MM.1S (cell line): ENCODE data around the gene VDAC1.

ENCODE experiments used
- DNase-seq: peaks from one replicate; pipeline ENCODE4 v3.0.0-alpha.2; 2015
- H2AFZ ChIP-seq: fragments of 300-600 bp; sonication (generic); 2 replicates; pipeline ENCODE4 v1.6.0; 2016; ENCODE audit warnings: antibody characterized with exemption, low read length
- H3F3A ChIP-seq: fragments of 300-600 bp; sonication (generic); 2 replicates; pipeline ENCODE4 v1.6.1; 2016; ENCODE audit warnings: mild to moderate bottlenecking, antibody characterized with exemption, low read length, moderate library complexity, mixed read lengths; ENCODE audit not compliant: insufficient read depth
- H3K27ac ChIP-seq: fragments of 300-600 bp; sonication (generic); 2 replicates; pipeline ENCODE4 v1.5.1; 2016; ENCODE audit warnings: mild to moderate bottlenecking, low read length
- H3K27me3 ChIP-seq: fragments of 300-600 bp; sonication (generic); replicated peaks from 2 replicates; pipeline ENCODE4 v1.6.0; 2016; ENCODE audit warnings: low read length; ENCODE audit not compliant: insufficient read depth
- H3K36me3 ChIP-seq: fragments of 300-600 bp; sonication (generic); replicated peaks from 2 replicates; pipeline ENCODE4 v1.6.1; 2016; ENCODE audit warnings: mild to moderate bottlenecking, low read length, mixed read lengths; ENCODE audit not compliant: insufficient read depth
- H3K4me1 ChIP-seq: fragments of 300-600 bp; sonication (generic); 2 replicates; pipeline ENCODE4 v1.6.1; 2016; ENCODE audit warnings: low read length, mixed read lengths
- H3K4me2 ChIP-seq: fragments of 300-600 bp; sonication (generic); 2 replicates; pipeline ENCODE4 v1.6.0; 2016; ENCODE audit warnings: low read depth, low read length
- H3K4me3 ChIP-seq: fragments of 300-600 bp; sonication (generic); 2 replicates; pipeline ENCODE4 v1.5.1; 2016; ENCODE audit warnings: low read length, mixed read lengths
- H3K79me2 ChIP-seq: fragments of 300-600 bp; sonication (generic); 2 replicates; pipeline ENCODE4 v1.6.1; 2016; ENCODE audit warnings: mixed run types, low read length, mixed read lengths
- H3K9ac ChIP-seq: fragments of 300-600 bp; sonication (generic); 2 replicates; pipeline ENCODE4 v1.6.1; 2016; ENCODE audit warnings: low read length, mixed read lengths
- H3K9me2 ChIP-seq: fragments of 300-600 bp; sonication (generic); replicated peaks from 2 replicates; pipeline ENCODE4 v1.6.1; 2016; ENCODE audit warnings: mild to moderate bottlenecking, low read length, mixed read lengths; ENCODE audit not compliant: insufficient read depth
- H3K9me3 ChIP-seq: fragments of 300-600 bp; sonication (generic); replicated peaks from 2 replicates; pipeline ENCODE4 v1.6.1; 2016; ENCODE audit warnings: mild to moderate bottlenecking, low read length, mixed read lengths; ENCODE audit not compliant: insufficient read depth
- H4K20me1 ChIP-seq: fragments of 300-600 bp; sonication (generic); 2 replicates; pipeline ENCODE4 v1.6.1; 2016; ENCODE audit warnings: mild to moderate bottlenecking, low read length, moderate library complexity, mixed read lengths; ENCODE audit not compliant: insufficient read depth
- CTCF ChIP-seq: fragments of 300-600 bp; sonication (generic); IDR thresholded peaks from 2 replicates; pipeline ENCODE4 v1.5.1; 2016; ENCODE audit warnings: antibody characterized with exemption, low read length, mixed read lengths
- EZH2 ChIP-seq: fragments of 300-600 bp; sonication (generic); optimal IDR thresholded peaks from 2 replicates; pipeline ENCODE3; 2017; ENCODE audit warnings: low read depth, mild to moderate bottlenecking, antibody characterized with exemption, low read length, mixed read lengths
- EZH2phosphoT487 ChIP-seq: fragments of 300-600 bp; sonication (generic); IDR thresholded peaks from 2 replicates; pipeline ENCODE4 v1.6.1; 2018; ENCODE audit warnings: antibody characterized with exemption, low read length

The VDAC1 gene

GRCh38 chr5:133931546-133931945, 73.2 kb downstream of the VDAC1 start:
- no peak for TF ChIP-seq EZH2phosphoT487
- TF ChIP-seq CTCF, result no peak
- TF ChIP-seq EZH2, result no peak
- H3K79me2 ChIP-seq, result no peaks in the 10 kb centered on the region
- no peak overlapping the region for H3K27ac ChIP-seq
- H3K9me2 ChIP-seq, result no peaks in the 10 kb centered on the region
- H3K27me3 ChIP-seq, result no peaks in the 10 kb centered on the region
- H3K4me3 ChIP-seq, result no peak overlapping the region
- DNase-seq, result no peak
- H3K9ac ChIP-seq, result no peak overlapping the region
- H3K9me3 ChIP-seq, result no peaks in the 10 kb centered on the region
- no peaks in the 10 kb centered on the region for H3K4me1 ChIP-seq
- H4K20me1 ChIP-seq, result no peaks in the 10 kb centered on the region
- no peaks in the 10 kb centered on the region for H3K36me3 ChIP-seq
- H2AFZ ChIP-seq, result no peak overlapping the region
- no peaks in the 10 kb centered on the region for H3F3A ChIP-seq
- no peak overlapping the region for H3K4me2 ChIP-seq

- no peak for DNase-seq
- no peak overlapping the region for H3K4me3 ChIP-seq
- H3K9me2 ChIP-seq, result no peaks in the 10 kb centered on the region
- H3K27me3 ChIP-seq, result no peaks in the 10 kb centered on the region
- no peak overlapping the region for H2AFZ ChIP-seq
- no peaks in the 10 kb centered on the region for H3F3A ChIP-seq
- TF ChIP-seq CTCF (no peak), EZH2phosphoT487 (no peak), EZH2 (no peak)
- H3K27ac ChIP-seq, result no peak overlapping the region
- H3K9me3 ChIP-seq, result no peaks in the 10 kb centered on the region
- no peaks in the 10 kb centered on the region for H3K79me2 ChIP-seq
- H3K4me2 ChIP-seq, result no peak overlapping the region
- H3K4me1 ChIP-seq, result no peaks in the 10 kb centered on the region
- no peak overlapping the region for H3K9ac ChIP-seq
- no peaks in the 10 kb centered on the region for H3K36me3 ChIP-seq
- H4K20me1 ChIP-seq, result no peaks in the 10 kb centered on the region
Observed at GRCh38 chr5:133930813-133931090, 74.0 kb downstream of the VDAC1 start.

GRCh38 chr5:133930061-133930812, 74.5 kb downstream of the VDAC1 start:
- Histone ChIP-seq H3K79me2 (no peaks in the 10 kb centered on the region), H2AFZ (no peak overlapping the region), H3K9ac (no peak overlapping the region), H3K4me1 (no peaks in the 10 kb centered on the region), H3K4me2 (no peak overlapping the region), H3K27me3 (no peaks in the 10 kb centered on the region), H3K36me3 (no peaks in the 10 kb centered on the region), H3K9me2 (no peaks in the 10 kb centered on the region), H3F3A (no peaks in the 10 kb centered on the region), H4K20me1 (no peaks in the 10 kb centered on the region), H3K4me3 (no peak overlapping the region), H3K9me3 (no peaks in the 10 kb centered on the region), H3K27ac (no peak overlapping the region)
- no peak for DNase-seq
- TF ChIP-seq EZH2 (no peak), CTCF (no peak), EZH2phosphoT487 (no peak)
